Transverse colon (tissue), 4 donors: ENCODE results near the gene STPG3. TPM values are rescaled to one million over a fixed set of nuclear protein-coding genes. Genes with fewer than 3 reads are reported as not detected.
A peak's percentile ranks its signal among the peaks of the same experiment; 100 is the strongest.

ENCODE experiments used
- DNase-seq: peaks from one replicate; pipeline ENCODE4 v3.0.0-alpha.2; 2019
- H3K27ac ChIP-seq, 4 donors: fragments of 200-600 bp; sonication (generic); 2 replicates each; pipeline ENCODE4 v1.5.1; 2016 to 2018; ENCODE audit warnings: inconsistent platforms in 4 of 4
- H3K27me3 ChIP-seq: fragments of 200-600 bp; sonication (generic); 2 replicates; pipeline ENCODE4 v1.5.1; 2017; ENCODE audit warnings: inconsistent platforms
- H3K36me3 ChIP-seq, 4 donors: fragments of 200-600 bp; sonication (generic); 2 replicates each; pipeline ENCODE4 v1.5.1; 2017 to 2019; ENCODE audit warnings: inconsistent platforms in 4 of 4
- H3K4me1 ChIP-seq, 4 donors: fragments of 200-600 bp; sonication (generic); 2 replicates each; pipeline ENCODE4 v1.5.1; 2017 to 2020; ENCODE audit warnings: inconsistent platforms in 4 of 4
- H3K4me3 ChIP-seq, 4 donors: fragments of 200-600 bp; sonication (generic); 1 replicate in 1 of 4; 2 replicates in 3 of 4; pipeline versions ENCODE4 v1.5.1 to v1.6.1; 2017 to 2019; ENCODE audit warnings: inconsistent platforms in 4 of 4
- H3K9me3 ChIP-seq, 2 donors: fragments of 200-600 bp; sonication (generic); 2 replicates each; pipeline ENCODE4 v1.5.1; 2017 to 2019; ENCODE audit warnings: inconsistent platforms in 2 of 2
- CTCF ChIP-seq, 5 experiments: fragments of 200-600 bp in 3 of 5; fragments of 450-650 bp in 2 of 5; sonication (generic) in 3 of 5; IDR thresholded peaks; 1 replicate in 2 of 5; 2 replicates in 3 of 5; pipeline ENCODE4 v1.5.1; 2016 to 2017; ENCODE audit warnings: antibody characterized with exemption in 5 of 5, inconsistent platforms in 3 of 5, mild to moderate bottlenecking in 2 of 5, moderate library complexity in 1 of 5
- EP300 ChIP-seq: sonication (generic); formaldehyde crosslinking; IDR thresholded peaks from one replicate; pipeline ENCODE4 v1.6.1; 2017; ENCODE audit warnings: antibody characterized with exemption, low read depth
- POLR2A ChIP-seq: fragments of 450-650 bp; IDR thresholded peaks from one replicate; pipeline ENCODE4 v1.6.1; 2016; ENCODE audit warnings: antibody characterized with exemption, mild to moderate bottlenecking, moderate library complexity
- POLR2AphosphoS5 ChIP-seq, 3 donors: sonication (generic); formaldehyde crosslinking; IDR thresholded peaks; one replicate each; pipeline ENCODE4 v1.6.1; 2016; ENCODE audit warnings: antibody characterized with exemption in 3 of 3
- WGBS, 2 donors: methylation state at CpG; one replicate each; pipeline ENCODE4 v1.1.5; 2018; ENCODE audit warnings: low coverage in 1 of 2; 5-methylcytosine and 5-hydroxymethylcytosine counted together
- in situ Hi-C, 4 donors: fragments of 200-750 bp; cut with MboI; loops; one replicate each; pipeline versions ENCODE4 v1.15.0 to v1.15.1; 2017; ENCODE audit warnings: low sequenced_read_pairs in 3 of 4, low pct_ligation_motif_present in 1 of 4, low pct_unique_long_range_greater_than_20kb in 1 of 4
- intact Hi-C: fragments of 100-400 bp; cut with DNase I; formaldehyde crosslinking; loops from one replicate; pipeline ENCODE4 v1.15.1; 2023; ENCODE audit warnings: low total_unique reads
- total RNA-seq, 4 donors: library from RNA; depleted of rRNA; stranded (reverse); fragments of >200 nt; gene quantifications; one replicate each; pipeline ENCODE4 v1.1.0, GENCODE V29; 2016

STPG3 gene
- total RNA-seq, 4 donors from 2014 or later: not detected

DNA sequence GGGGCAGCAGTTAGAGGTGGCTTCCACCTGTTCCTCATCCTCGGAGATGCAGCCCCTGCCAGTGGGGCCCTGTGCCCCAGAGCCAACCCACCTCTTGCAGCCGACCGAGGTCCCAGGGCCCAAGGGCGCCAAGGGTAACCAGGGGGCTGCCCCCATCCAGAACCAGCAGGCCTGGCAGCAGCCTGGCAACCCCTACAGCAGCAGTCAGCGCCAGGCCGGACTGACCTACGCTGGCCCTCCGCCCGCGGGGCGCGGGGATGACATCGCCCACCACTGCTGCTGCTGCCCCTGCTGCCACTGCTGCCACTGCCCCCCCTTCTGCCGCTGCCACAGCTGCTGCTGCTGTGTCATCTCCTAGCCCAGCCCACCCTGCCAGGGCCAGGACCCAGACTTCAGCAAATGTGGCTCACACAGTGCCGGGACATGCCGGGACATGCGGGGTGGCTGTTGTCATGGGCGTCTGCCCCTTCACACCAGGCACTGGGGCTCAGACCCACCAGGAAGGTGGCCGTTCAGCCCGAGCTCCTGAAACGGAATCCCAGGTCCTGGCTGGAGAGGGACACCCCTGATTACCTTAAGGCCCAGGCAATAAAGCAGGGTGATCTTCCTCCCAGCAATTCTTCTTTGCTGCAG is 25.3 kb upstream of the STPG3 start:
- intact Hi-C loops (loop anchor here (5.0 kb wide), 1 partner anchor 99 kb away; no protein-coding TSS in a partner anchor), in situ Hi-C loops (loop anchor here in 1 of 4 donors (10.0 kb wide), 1 partner anchor 101 kb away; no protein-coding TSS in a partner anchor)
- 85% methylated on average over 14 of the region's 21 CpGs; no CpG with 5 or more reads in 1 of the 2 donors for WGBS, 2 donors
- Histone ChIP-seq H3K36me3 (no peaks in the 10 kb centered on the region), H3K4me1 (peaks cover 18 to 54% (median 38%) of the 10 kb centered on the region in 4 donors), H3K4me3 (no peak overlapping the region), H3K27me3 (peaks cover 29% of the 10 kb centered on the region), H3K9me3 (no peaks in the 10 kb centered on the region), H3K27ac (no peak overlapping the region)
- no peak for DNase-seq
- no peak for TF ChIP-seq POLR2AphosphoS5 (IDR thresholded peaks at IDR 0.05)
- TF ChIP-seq CTCF (IDR thresholded peaks at IDR 0.05): no peak
- no peak for TF ChIP-seq EP300
- no peak for TF ChIP-seq POLR2A

- 70% methylated on average over 13 of the region's 18 CpGs; no CpG with 5 or more reads in 1 of the 2 donors for WGBS, 2 donors
- H3K4me3 ChIP-seq: no peak overlapping the region
- intact Hi-C loops: loop anchor here (5.0 kb wide), 1 partner anchor 99 kb away; no protein-coding TSS in a partner anchor
Measured at GRCh38 chr9:137226338-137227053, 24.6 kb upstream of the STPG3 start.

DNA sequence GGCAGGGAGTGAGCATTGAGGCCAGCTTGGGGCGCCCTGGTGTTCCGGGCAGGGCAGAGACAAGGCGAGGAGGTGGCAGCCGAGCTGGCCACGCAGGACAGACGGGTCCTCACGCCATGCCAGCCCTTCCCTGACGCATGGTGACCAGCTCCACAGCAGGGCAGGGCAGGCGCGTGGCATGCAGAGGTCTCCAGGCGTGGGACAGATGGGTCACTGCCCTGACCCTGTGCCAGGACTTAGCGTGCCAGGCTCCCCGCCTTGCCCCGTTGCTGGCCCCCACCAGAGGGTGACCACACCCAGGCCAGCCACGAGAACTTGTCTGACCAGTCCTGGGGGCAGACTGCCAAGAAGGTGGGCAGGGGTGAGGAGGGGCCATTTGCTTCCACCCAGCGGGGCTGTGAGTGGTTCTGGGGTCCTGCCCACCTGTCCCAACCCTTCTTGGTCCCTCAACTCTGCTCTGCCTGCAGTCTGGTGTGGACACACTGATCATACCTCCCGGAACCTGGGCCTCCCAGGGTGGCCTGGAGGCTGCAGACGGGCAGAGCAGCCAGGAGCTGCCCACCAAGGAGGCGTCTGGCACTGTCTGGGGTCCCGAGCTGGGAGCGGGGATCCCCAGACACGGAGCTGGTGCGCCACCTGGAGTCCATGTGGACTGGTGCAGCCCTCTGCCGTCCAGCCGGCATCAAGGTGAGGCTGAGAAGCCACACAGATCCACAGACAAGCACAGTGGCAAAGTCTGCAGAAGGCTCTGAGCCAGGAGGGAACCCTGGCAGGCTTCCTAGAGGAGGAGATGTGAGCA is 23.8 kb upstream of the STPG3 start, which contains the start of gene RNF224:
Gene RNF224, plus strand, starts transcription at position 449 of the 799 bp plus-strand sequence. CDS start 834 bp downstream, outside the sequence.
- Histone ChIP-seq H3K27ac (no peak within 1 kb of the TSS), H3K4me3 (no peak within 1 kb of the TSS), H3K36me3 (no peaks in the 10 kb centered on the region), H3K27me3 (peaks cover 43% of the 10 kb centered on the region), H3K9me3 (no peaks in the 10 kb centered on the region), H3K4me1 (peaks cover 13 to 47% (median 34%) of the 10 kb centered on the region in 4 donors)
- peak; percentile 88 for DNase-seq
- intact Hi-C loops: loop anchor here (5.0 kb wide), 1 partner anchor 100 kb away; no protein-coding TSS in a partner anchor
- TF ChIP-seq CTCF (IDR thresholded peaks at IDR 0.05) (peak; percentile 78 to 97 (median 89)), EP300 (no peak), POLR2A (no peak)
- WGBS, 2 donors: 33% methylated on average over 25 of the region's 25 CpGs; no CpG with 5 or more reads in 1 of the 2 donors
- in situ Hi-C loops: loop anchor here in 1 of 4 donors (10.0 kb wide), 1 partner anchor 102 kb away; no protein-coding TSS in a partner anchor

More at GRCh38 chr9:137226338-137227053, 24.6 kb upstream of the STPG3 start:
- Histone ChIP-seq H3K27ac (no peak overlapping the region), H3K36me3 (no peaks in the 10 kb centered on the region), H3K27me3 (peaks cover 36% of the 10 kb centered on the region), H3K9me3 (no peaks in the 10 kb centered on the region), H3K4me1 (peaks cover 14 to 52% (median 36%) of the 10 kb centered on the region in 4 donors)
- no peak for DNase-seq
- in situ Hi-C loops: loop anchor here in 1 of 4 donors (10.0 kb wide), 1 partner anchor 102 kb away; no protein-coding TSS in a partner anchor
- no peak for TF ChIP-seq EP300
- TF ChIP-seq POLR2AphosphoS5 (IDR thresholded peaks at IDR 0.05): no peak
- TF ChIP-seq POLR2A: no peak

- no peaks in the 10 kb centered on the region for H3K9me3 ChIP-seq
- in situ Hi-C loops: loop anchor here in 1 of 4 donors (10.0 kb wide), 1 partner anchor 103 kb away; no protein-coding TSS in a partner anchor
Measured at GRCh38 chr9:137227853-137228505, 23.1 kb upstream of the STPG3 start.

More at GRCh38 chr9:137227853-137228505, 23.1 kb upstream of the STPG3 start:
- TF ChIP-seq CTCF (IDR thresholded peaks at IDR 0.05) (no peak), EP300 (no peak), POLR2A (no peak), POLR2AphosphoS5 (IDR thresholded peaks at IDR 0.05) (no peak)
- H3K27me3 ChIP-seq: peaks cover 51% of the 10 kb centered on the region
- WGBS, 2 donors: 18% methylated on average over 12 of the region's 18 CpGs; no CpG with 5 or more reads in 1 of the 2 donors
- DNase-seq: no peak
- intact Hi-C loops: loop anchor here (5.0 kb wide), 1 partner anchor 101 kb away; no protein-coding TSS in a partner anchor
- no peak overlapping the region for H3K27ac ChIP-seq
- H3K4me3 ChIP-seq: no peak overlapping the region
- peaks cover 13 to 42% (median 29%) of the 10 kb centered on the region in 4 donors for H3K4me1 ChIP-seq
- no peaks in the 10 kb centered on the region for H3K36me3 ChIP-seq
